Effector memory CD8-positive, alpha-beta T cell (primary cell): ENCODE results near the gene COL1A2.

Source experiments
- ATAC-seq: fragments of 150-1000 bp; cut with Tn5 transposase; replicated peaks from 2 replicates; pipeline ENCODE4 v1.10.0; 2021; ENCODE audit warnings: mild to moderate bottlenecking, moderate library complexity
- DNase-seq, 3 experiments: peaks; one replicate each; pipeline ENCODE4 v3.0.0; 2021
- H3K27ac Mint-ChIP-seq, 2 donors: one replicate each; pipeline ENCODE4 v1.8.0; 2022; ENCODE audit warnings: mild to moderate bottlenecking in 2 of 2, mixed read lengths in 2 of 2, moderate library complexity in 2 of 2
- H3K27me3 Mint-ChIP-seq, 2 donors: one replicate each; pipeline ENCODE4 v1.8.0; 2022; ENCODE audit warnings: mixed read lengths in 2 of 2
- H3K36me3 Mint-ChIP-seq: one replicate; pipeline ENCODE4 v1.8.0; 2022; ENCODE audit warnings: mild to moderate bottlenecking, moderate library complexity, mixed read lengths; ENCODE audit not compliant: insufficient read depth
- H3K4me1 Mint-ChIP-seq, 2 donors: one replicate each; pipeline ENCODE4 v1.8.0; 2022; ENCODE audit warnings: low read depth in 2 of 2, mixed read lengths in 2 of 2
- H3K4me3 Mint-ChIP-seq, 2 donors: one replicate each; pipeline ENCODE4 v1.8.0; 2022; ENCODE audit warnings: mild to moderate bottlenecking in 2 of 2, mixed read lengths in 2 of 2, moderate library complexity in 2 of 2
- H3K9me3 Mint-ChIP-seq, 2 donors: one replicate each; pipeline ENCODE4 v1.8.0; 2022; ENCODE audit warnings: mixed read lengths in 2 of 2
- total RNA-seq, 9 experiments: gene quantifications; one replicate each; lab custom pipeline; 2026; lab: John Stamatoyannopoulos, UW

Gene COL1A2
- 0 to 0.23 (median 0) reads per million in 9 experiments for total RNA-seq

DNA sequence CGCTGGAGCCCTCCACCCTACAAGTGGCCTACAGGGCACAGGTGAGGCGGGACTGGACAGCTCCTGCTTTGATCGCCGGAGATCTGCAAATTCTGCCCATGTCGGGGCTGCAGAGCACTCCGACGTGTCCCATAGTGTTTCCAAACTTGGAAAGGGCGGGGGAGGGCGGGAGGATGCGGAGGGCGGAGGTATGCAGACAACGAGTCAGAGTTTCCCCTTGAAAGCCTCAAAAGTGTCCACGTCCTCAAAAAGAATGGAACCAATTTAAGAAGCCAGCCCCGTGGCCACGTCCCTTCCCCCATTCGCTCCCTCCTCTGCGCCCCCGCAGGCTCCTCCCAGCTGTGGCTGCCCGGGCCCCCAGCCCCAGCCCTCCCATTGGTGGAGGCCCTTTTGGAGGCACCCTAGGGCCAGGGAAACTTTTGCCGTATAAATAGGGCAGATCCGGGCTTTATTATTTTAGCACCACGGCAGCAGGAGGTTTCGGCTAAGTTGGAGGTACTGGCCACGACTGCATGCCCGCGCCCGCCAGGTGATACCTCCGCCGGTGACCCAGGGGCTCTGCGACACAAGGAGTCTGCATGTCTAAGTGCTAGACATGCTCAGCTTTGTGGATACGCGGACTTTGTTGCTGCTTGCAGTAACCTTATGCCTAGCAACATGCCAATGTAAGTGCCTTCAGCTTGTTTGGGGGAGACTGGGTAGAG lies at the start of gene COL1A2:
COL1A2 (plus strand) TSS at position 459 of the 704 bp plus-strand sequence; CDS start at position 596, 137 bp downstream.
- Mint-ChIP-seq H3K4me3 (peak within 1 kb of the TSS in 1 of 2 donors; percentile 31), H3K27ac (no peak within 1 kb of the TSS)
- no peak for ATAC-seq

GRCh38 chr7:94345907-94346306 lies 48.8 kb upstream of the COL1A2 start:
- H3K27me3 Mint-ChIP-seq: peaks cover 0 to 6% of the 10 kb centered on the region in 2 donors
- no peak overlapping the region for H3K4me3 Mint-ChIP-seq
- H3K36me3 Mint-ChIP-seq: peaks cover 4% of the 10 kb centered on the region
- DNase-seq (no peak), ATAC-seq (no peak)
- no peaks in the 10 kb centered on the region for H3K9me3 Mint-ChIP-seq
- H3K4me1 Mint-ChIP-seq: no peaks in the 10 kb centered on the region
- H3K27ac Mint-ChIP-seq: no peak overlapping the region

More for the DNA sequence above, at the start of gene COL1A2:
- H3K27me3 Mint-ChIP-seq: peaks cover 45 to 52% of the 10 kb centered on the region in 2 donors
- peaks cover 0 to 3% of the 10 kb centered on the region in 2 donors for H3K9me3 Mint-ChIP-seq
- H3K4me1 Mint-ChIP-seq: peaks cover 6 to 8% of the 10 kb centered on the region in 2 donors
- H3K36me3 Mint-ChIP-seq: peaks cover 4% of the 10 kb centered on the region
- no peak for DNase-seq

DNA sequence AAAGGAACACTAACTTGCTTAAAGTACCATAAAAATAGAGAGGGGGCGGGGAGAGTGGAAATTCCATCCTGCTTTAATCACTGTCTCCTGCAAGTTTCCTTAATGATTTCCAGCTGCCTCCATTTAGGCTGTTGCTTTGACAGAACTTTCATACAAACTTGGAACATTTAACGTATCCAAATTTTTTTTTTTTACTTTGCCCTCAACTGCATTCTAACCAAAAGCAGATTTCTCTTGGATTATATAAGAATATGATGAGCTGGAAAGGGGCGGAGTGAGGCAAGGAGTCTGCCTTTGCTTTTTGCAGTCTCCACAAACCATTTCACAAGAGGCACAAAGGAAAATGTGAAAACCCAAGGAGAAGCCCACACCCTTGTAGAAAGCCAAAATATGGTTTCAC lies 46.6 kb upstream of the COL1A2 start:
- Mint-ChIP-seq H3K36me3 (peaks cover 4% of the 10 kb centered on the region), H3K27ac (no peak overlapping the region), H3K4me1 (no peaks in the 10 kb centered on the region), H3K4me3 (no peak overlapping the region), H3K9me3 (no peaks in the 10 kb centered on the region), H3K27me3 (peaks cover 0 to 5% of the 10 kb centered on the region in 2 donors)
- ATAC-seq: no peak
- no peak for DNase-seq

DNA sequence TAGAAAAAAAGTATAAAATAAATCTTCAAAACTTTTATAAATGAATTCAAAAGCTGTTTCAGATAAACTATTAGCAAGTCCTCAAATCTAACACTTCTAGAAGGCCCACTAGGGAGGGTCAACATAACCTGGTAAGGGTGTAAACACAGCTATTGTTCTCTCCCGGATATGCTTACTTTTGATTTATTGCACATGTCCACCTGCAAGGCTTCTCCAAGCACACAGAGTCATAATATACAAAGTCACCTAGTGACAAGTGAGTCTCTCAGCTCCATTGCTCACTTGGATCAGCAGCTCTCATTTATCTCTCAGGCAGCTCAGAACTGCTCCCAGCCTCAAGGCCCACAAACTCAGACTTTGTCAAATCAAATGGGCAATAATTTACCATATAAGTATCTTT lies 44.0 kb upstream of the COL1A2 start:
- DNase-seq (no peak), ATAC-seq (no peak)
- H3K27me3 Mint-ChIP-seq: peaks cover 0 to 6% of the 10 kb centered on the region in 2 donors
- peaks cover 0 to 3% of the 10 kb centered on the region in 2 donors for H3K9me3 Mint-ChIP-seq
- H3K4me3 Mint-ChIP-seq: no peak overlapping the region
- no peak overlapping the region for H3K27ac Mint-ChIP-seq
- no peaks in the 10 kb centered on the region for H3K4me1 Mint-ChIP-seq
- peaks cover 4% of the 10 kb centered on the region for H3K36me3 Mint-ChIP-seq

- Mint-ChIP-seq H3K9me3 (peaks cover 0 to 3% of the 10 kb centered on the region in 2 donors), H3K36me3 (peaks cover 4% of the 10 kb centered on the region), H3K27me3 (peaks cover 0 to 12% of the 10 kb centered on the region in 2 donors), H3K4me1 (no peaks in the 10 kb centered on the region), H3K4me3 (no peak overlapping the region), H3K27ac (no peak overlapping the region)
- DNase-seq: no peak
- no peak for ATAC-seq
Observed at GRCh38 chr7:94351703-94352102, 43.0 kb upstream of the COL1A2 start.

- H3K27ac Mint-ChIP-seq: no peak overlapping the region
Observed at GRCh38 chr7:94352887-94353286, 41.8 kb upstream of the COL1A2 start.

GRCh38 chr7:94354953-94355352 lies 39.7 kb upstream of the COL1A2 start:
- no peak overlapping the region for H3K27ac Mint-ChIP-seq
- peaks cover 0 to 12% of the 10 kb centered on the region in 2 donors for H3K27me3 Mint-ChIP-seq
- no peaks in the 10 kb centered on the region for H3K36me3 Mint-ChIP-seq
- H3K4me3 Mint-ChIP-seq: no peak overlapping the region
- H3K9me3 Mint-ChIP-seq: peaks cover 0 to 3% of the 10 kb centered on the region in 2 donors
- DNase-seq: no peak
- no peaks in the 10 kb centered on the region for H3K4me1 Mint-ChIP-seq
- no peak for ATAC-seq

More at GRCh38 chr7:94352887-94353286, 41.8 kb upstream of the COL1A2 start:
- DNase-seq (no peak), ATAC-seq (no peak)
- H3K4me1 Mint-ChIP-seq: no peaks in the 10 kb centered on the region
- no peaks in the 10 kb centered on the region for H3K36me3 Mint-ChIP-seq
- H3K9me3 Mint-ChIP-seq: peaks cover 0 to 3% of the 10 kb centered on the region in 2 donors
- H3K4me3 Mint-ChIP-seq: no peak overlapping the region
- H3K27me3 Mint-ChIP-seq: peaks cover 0 to 12% of the 10 kb centered on the region in 2 donors

DNA sequence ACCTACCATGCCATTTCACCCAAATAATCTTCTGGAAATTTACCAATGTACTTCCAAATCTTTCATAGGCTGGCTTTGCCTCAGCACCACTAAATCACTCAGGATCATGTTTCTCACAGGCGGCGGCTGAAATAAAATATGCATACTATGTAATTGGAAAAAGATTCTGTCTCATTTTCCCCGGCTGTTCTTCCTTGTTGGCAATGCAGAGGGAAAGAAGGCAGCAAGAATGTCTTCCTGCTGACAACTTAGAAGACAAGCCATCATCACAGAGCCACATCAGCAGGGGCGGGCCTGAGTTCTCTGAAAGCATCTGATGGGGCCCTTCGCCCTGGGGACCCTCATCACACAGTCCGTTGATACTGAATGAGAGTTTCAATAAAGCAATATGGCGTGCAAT lies 39.2 kb upstream of the COL1A2 start:
- no peaks in the 10 kb centered on the region for H3K4me1 Mint-ChIP-seq
- DNase-seq (no peak), ATAC-seq (no peak)
- peaks cover 0 to 3% of the 10 kb centered on the region in 2 donors for H3K9me3 Mint-ChIP-seq
- H3K27ac Mint-ChIP-seq: no peak overlapping the region
- H3K36me3 Mint-ChIP-seq: no peaks in the 10 kb centered on the region
- H3K4me3 Mint-ChIP-seq: no peak overlapping the region
- H3K27me3 Mint-ChIP-seq: peaks cover 0 to 12% of the 10 kb centered on the region in 2 donors

DNA sequence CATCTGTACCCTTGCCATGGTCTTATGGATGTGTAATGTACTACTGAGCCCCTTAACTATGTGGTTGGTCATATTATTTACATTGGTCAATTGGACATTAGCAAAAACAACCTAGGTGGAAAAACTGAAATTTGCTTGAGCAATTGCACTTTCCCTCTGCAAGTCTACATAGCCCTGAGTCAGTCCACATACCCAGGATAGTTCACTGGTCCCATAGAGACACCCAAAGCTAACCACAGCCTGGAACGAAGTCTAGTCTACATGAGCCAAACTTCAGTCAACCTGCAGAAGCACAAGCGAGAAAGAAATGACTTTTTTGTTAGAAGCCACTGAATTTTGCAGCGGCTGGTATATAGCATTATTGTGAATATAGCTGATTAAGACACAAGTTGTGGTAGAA lies 37.6 kb upstream of the COL1A2 start:
- Mint-ChIP-seq H3K9me3 (peaks cover under 1 to 3% of the 10 kb centered on the region in 2 donors), H3K27ac (no peak overlapping the region), H3K4me1 (no peaks in the 10 kb centered on the region), H3K36me3 (no peaks in the 10 kb centered on the region), H3K27me3 (peaks cover 0 to 19% of the 10 kb centered on the region in 2 donors), H3K4me3 (no peak overlapping the region)
- DNase-seq (no peak), ATAC-seq (no peak)

DNA sequence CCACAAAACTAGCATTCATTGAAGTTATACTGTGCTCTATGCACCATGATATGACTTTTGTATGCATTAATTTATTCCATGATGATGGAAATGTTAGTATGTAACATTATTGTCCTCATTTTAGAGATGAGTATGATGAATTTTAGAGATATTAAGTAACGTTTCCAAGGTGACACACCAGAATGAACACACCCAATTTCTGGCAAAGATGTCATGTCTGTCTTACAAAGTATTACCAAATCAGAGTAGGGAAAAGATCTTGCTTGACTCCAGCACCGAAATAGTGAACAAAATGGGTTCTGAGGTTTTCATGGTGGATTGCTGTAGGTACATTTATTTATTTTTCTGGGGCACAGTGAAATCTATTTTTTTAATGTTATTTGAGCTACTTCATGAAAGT lies 33.8 kb upstream of the COL1A2 start:
- Mint-ChIP-seq H3K4me3 (no peak overlapping the region), H3K27ac (no peak overlapping the region)
- no peak for DNase-seq

DNA sequence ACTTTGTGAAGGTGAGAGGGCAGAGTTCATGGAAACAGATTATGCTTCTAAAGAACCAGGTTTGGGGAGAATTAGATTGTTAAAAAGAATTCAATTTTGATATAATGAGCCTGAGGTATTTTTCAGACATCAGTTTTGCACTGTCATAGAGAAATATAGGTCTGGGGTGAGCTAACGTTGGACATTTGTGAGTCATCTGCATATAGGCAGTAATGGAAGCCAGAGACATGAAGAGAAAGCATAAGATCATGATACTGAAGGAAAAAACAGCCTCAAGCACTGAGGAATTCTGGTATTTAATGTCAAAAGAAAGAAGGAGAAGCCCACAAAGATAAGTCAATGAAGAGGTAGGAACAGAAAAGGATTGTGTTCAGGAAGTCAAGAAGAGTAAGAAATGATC lies 32.4 kb upstream of the COL1A2 start:
- Mint-ChIP-seq H3K4me1 (no peaks in the 10 kb centered on the region), H3K4me3 (no peak overlapping the region), H3K27me3 (peaks cover 0 to 7% of the 10 kb centered on the region in 2 donors), H3K36me3 (no peaks in the 10 kb centered on the region), H3K27ac (no peak overlapping the region), H3K9me3 (peaks cover 3 to 10% of the 10 kb centered on the region in 2 donors)
- DNase-seq (no peak), ATAC-seq (no peak)

More for the DNA sequence above, 33.8 kb upstream of the COL1A2 start:
- no peak for ATAC-seq
- Mint-ChIP-seq H3K36me3 (no peaks in the 10 kb centered on the region), H3K27me3 (peaks cover 0 to 13% of the 10 kb centered on the region in 2 donors), H3K4me1 (no peaks in the 10 kb centered on the region), H3K9me3 (peaks cover 3 to 10% of the 10 kb centered on the region in 2 donors)

- Mint-ChIP-seq H3K4me1 (no peaks in the 10 kb centered on the region), H3K27ac (no peak overlapping the region)
- no peak for ATAC-seq
Observed at GRCh38 chr7:94364816-94365215, 29.9 kb upstream of the COL1A2 start.

GRCh38 chr7:94366163-94366562 lies 28.5 kb upstream of the COL1A2 start:
- Mint-ChIP-seq H3K36me3 (no peaks in the 10 kb centered on the region), H3K27me3 (peaks cover 0 to under 1% of the 10 kb centered on the region in 2 donors), H3K9me3 (peaks cover 3 to 10% of the 10 kb centered on the region in 2 donors), H3K4me1 (no peaks in the 10 kb centered on the region), H3K4me3 (no peak overlapping the region), H3K27ac (no peak overlapping the region)
- no peak for DNase-seq
- no peak for ATAC-seq

More at GRCh38 chr7:94364816-94365215, 29.9 kb upstream of the COL1A2 start:
- DNase-seq: no peak
- Mint-ChIP-seq H3K9me3 (peaks cover 3 to 10% of the 10 kb centered on the region in 2 donors), H3K4me3 (no peak overlapping the region), H3K27me3 (peaks cover 0 to 7% of the 10 kb centered on the region in 2 donors), H3K36me3 (no peaks in the 10 kb centered on the region)

DNA sequence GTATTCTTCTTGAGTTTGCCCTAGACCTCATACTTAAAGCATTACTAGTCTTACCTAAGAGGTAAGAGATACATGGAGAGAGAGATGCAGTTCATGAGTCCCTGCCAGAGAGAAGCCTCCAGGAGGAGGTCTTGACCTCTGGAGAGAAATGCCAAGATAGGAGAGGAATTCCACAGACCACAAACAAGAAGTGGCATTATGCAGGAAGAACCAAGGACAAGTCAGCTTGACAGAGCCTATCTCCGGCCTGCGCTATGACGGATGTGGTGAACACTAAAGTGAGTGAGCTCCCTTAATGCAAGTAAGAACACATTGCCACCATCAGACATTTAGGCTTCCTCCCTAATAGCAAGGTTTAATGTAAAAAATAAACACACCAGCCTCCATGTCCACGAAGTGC lies 27.9 kb upstream of the COL1A2 start:
- DNase-seq: no peak

More for the DNA sequence above, 27.9 kb upstream of the COL1A2 start:
- Mint-ChIP-seq H3K27me3 (no peaks in the 10 kb centered on the region), H3K4me1 (no peaks in the 10 kb centered on the region), H3K36me3 (no peaks in the 10 kb centered on the region), H3K4me3 (no peak overlapping the region), H3K9me3 (peaks cover 3 to 10% of the 10 kb centered on the region in 2 donors), H3K27ac (no peak overlapping the region)
- no peak for ATAC-seq
